NCI-H774 (cell line): ENCODE data around the gene C7orf25.

ENCODE experiments used
- DNase-seq: peaks from one replicate; lab custom pipeline; 2025; lab: John Stamatoyannopoulos, UW

The C7orf25 gene

GRCh38 chr7:42911454-42912447 is at the start of gene C7orf25:
Gene C7orf25 (minus strand): TSS chr7:42912070. CDS start chr7:42910900, 1,170 bp downstream.
- peak; percentile 96 for DNase-seq

GRCh38 chr7:42961170-42961569 is 49.3 kb upstream of the C7orf25 start:
- DNase-seq, result no peak

- DNase-seq, result no peak
Observed at GRCh38 chr7:42960762-42961161, 48.9 kb upstream of the C7orf25 start.

GRCh38 chr7:42959549-42959948 is 47.7 kb upstream of the C7orf25 start:
- no peak for DNase-seq

- DNase-seq, result no peak
Observed at GRCh38 chr7:42956062-42956461, 44.2 kb upstream of the C7orf25 start.

- DNase-seq, result no peak
Observed at GRCh38 chr7:42953994-42954393, 42.1 kb upstream of the C7orf25 start.

GRCh38 chr7:42952328-42952727 is 40.5 kb upstream of the C7orf25 start:
- no peak for DNase-seq

- DNase-seq, result no peak
Observed at GRCh38 chr7:42950417-42950816, 38.5 kb upstream of the C7orf25 start.

- DNase-seq, result no peak
Observed at GRCh38 chr7:42947521-42947920, 35.7 kb upstream of the C7orf25 start.

- no peak for DNase-seq
Observed at GRCh38 chr7:42946627-42946950, 34.7 kb upstream of the C7orf25 start.

GRCh38 chr7:42945821-42946626 is 34.2 kb upstream of the C7orf25 start:
- no peak for DNase-seq

GRCh38 chr7:42940985-42941847 is 29.3 kb upstream of the C7orf25 start:
- DNase-seq, result peak; percentile 63

GRCh38 chr7:42939457-42940240 is 27.8 kb upstream of the C7orf25 start:
- no peak for DNase-seq

- no peak for DNase-seq
Observed at GRCh38 chr7:42935861-42936260, 24.0 kb upstream of the C7orf25 start.

GRCh38 chr7:42934291-42934690 is 22.4 kb upstream of the C7orf25 start:
- no peak for DNase-seq

- no peak for DNase-seq
Observed at GRCh38 chr7:42932811-42933591, 21.1 kb upstream of the C7orf25 start.

GRCh38 chr7:42931834-42932651 is 20.2 kb upstream of the C7orf25 start, which contains the start of the genes MRPL32 and PSMA2:
Gene MRPL32 (plus strand): TSS chr7:42932376. CDS start chr7:42932387, 11 bp downstream.
Gene PSMA2 (minus strand): TSS chr7:42932174. CDS start chr7:42932158, 16 bp downstream.
- DNase-seq, result peak; percentile 98

- no peak for DNase-seq
Observed at GRCh38 chr7:42931447-42931833, 19.6 kb upstream of the C7orf25 start.

GRCh38 chr7:42930889-42931288 is 19.0 kb upstream of the C7orf25 start:
- no peak for DNase-seq
